Osteocyte (in vitro differentiated cells): ENCODE results near the gene BARHL2. TPM values are rescaled to one million over a fixed set of nuclear protein-coding genes. Genes with fewer than 3 reads are reported as not detected.

ENCODE experiments used
- DNase-seq: peaks from one replicate; pipeline ENCODE4 v3.0.0; 2021; ENCODE audit warnings: mixed read lengths; ENCODE audit not compliant: unreplicated experiment; ENCODE audit errors: extremely low spot score
- H3K27ac Mint-ChIP-seq: one replicate; pipeline ENCODE4 v1.8.0; 2021; ENCODE audit warnings: mild to moderate bottlenecking, mixed read lengths; ENCODE audit not compliant: unreplicated experiment
- H3K27me3 Mint-ChIP-seq: one replicate; pipeline ENCODE4 v1.8.0; 2021; ENCODE audit warnings: mixed read lengths; ENCODE audit not compliant: unreplicated experiment
- H3K36me3 Mint-ChIP-seq: one replicate; pipeline ENCODE4 v1.8.0; 2021; ENCODE audit warnings: mixed read lengths; ENCODE audit not compliant: unreplicated experiment
- H3K4me1 Mint-ChIP-seq: one replicate; pipeline ENCODE4 v1.8.0; 2021; ENCODE audit warnings: mixed read lengths; ENCODE audit not compliant: unreplicated experiment
- H3K4me3 Mint-ChIP-seq: one replicate; pipeline ENCODE4 v1.8.0; 2021; ENCODE audit warnings: mild to moderate bottlenecking, moderate library complexity, mixed read lengths; ENCODE audit not compliant: unreplicated experiment
- H3K9me3 Mint-ChIP-seq: one replicate; pipeline ENCODE4 v1.8.0; 2021; ENCODE audit warnings: mixed read lengths; ENCODE audit not compliant: unreplicated experiment
- total RNA-seq: library from RNA; stranded (reverse); gene quantifications from 2 replicates; pipeline ENCODE4 v1.2.1, GENCODE V29; 2021
- TF ChIP-seq, protein P1 (sequence below): fragments of 200-600 bp; sonication (generic); IDR thresholded peaks from 2 replicates; pipeline ENCODE4 v1.5.0; 2021; ENCODE audit warnings: antibody characterized with exemption, mild to moderate bottlenecking, moderate library complexity

The BARHL2 gene
- total RNA-seq, 1 donor from 2014 or later, result not detected

DNA sequence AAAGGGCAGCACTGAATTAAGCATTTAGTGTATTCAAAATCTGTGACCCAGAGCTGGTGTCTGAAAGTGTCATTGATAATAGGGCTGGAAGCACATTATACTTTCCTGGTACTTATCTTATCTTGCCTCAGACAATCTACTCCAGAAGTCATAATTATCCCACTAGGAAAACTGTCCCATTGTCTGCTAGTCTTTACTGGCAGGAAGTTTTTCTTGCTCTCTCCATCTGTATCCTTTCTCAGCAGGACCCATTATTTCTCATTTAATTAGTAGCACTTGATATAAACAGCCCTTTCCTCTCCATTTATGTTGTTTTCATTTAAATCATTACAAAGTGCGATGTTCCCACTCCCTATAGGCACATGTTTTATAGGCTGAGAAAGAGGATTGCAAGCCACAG is 36.5 kb upstream of the BARHL2 start:
- Mint-ChIP-seq H3K4me1 (no peaks in the 10 kb centered on the region), H3K4me3 (no peak overlapping the region), H3K36me3 (no peaks in the 10 kb centered on the region), H3K27ac (no peak overlapping the region), H3K9me3 (no peaks in the 10 kb centered on the region), H3K27me3 (peaks cover 4% of the 10 kb centered on the region)
- TF ChIP-seq, protein P1, sequence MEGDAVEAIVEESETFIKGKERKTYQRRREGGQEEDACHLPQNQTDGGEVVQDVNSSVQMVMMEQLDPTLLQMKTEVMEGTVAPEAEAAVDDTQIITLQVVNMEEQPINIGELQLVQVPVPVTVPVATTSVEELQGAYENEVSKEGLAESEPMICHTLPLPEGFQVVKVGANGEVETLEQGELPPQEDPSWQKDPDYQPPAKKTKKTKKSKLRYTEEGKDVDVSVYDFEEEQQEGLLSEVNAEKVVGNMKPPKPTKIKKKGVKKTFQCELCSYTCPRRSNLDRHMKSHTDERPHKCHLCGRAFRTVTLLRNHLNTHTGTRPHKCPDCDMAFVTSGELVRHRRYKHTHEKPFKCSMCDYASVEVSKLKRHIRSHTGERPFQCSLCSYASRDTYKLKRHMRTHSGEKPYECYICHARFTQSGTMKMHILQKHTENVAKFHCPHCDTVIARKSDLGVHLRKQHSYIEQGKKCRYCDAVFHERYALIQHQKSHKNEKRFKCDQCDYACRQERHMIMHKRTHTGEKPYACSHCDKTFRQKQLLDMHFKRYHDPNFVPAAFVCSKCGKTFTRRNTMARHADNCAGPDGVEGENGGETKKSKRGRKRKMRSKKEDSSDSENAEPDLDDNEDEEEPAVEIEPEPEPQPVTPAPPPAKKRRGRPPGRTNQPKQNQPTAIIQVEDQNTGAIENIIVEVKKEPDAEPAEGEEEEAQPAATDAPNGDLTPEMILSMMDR, result no peak
- no peak for DNase-seq

DNA sequence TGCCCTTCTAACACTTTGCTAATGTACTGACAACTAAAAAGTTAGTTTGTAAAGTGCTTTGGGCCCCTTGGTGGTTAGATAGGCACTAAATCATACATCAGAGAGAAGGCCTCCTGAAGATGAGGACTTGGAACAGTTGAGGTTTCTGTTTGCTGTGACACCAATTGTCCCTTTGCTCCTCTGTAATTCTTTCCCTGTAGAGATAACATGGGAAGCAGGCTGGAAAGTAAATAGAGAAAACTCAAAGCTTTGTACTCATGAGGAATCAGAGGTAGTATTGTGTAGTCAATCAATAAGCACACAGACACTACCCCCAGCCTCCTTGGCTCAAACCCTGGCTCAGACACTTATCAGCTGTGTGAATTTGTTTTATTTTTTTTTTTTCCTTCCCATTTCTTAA is 31.6 kb upstream of the BARHL2 start:
- DNase-seq, result no peak
- Mint-ChIP-seq H3K9me3 (no peaks in the 10 kb centered on the region), H3K27me3 (peaks cover 9% of the 10 kb centered on the region), H3K27ac (no peak overlapping the region), H3K36me3 (no peaks in the 10 kb centered on the region), H3K4me3 (no peak overlapping the region), H3K4me1 (no peaks in the 10 kb centered on the region)
- TF ChIP-seq, protein P1, result no peak

DNA sequence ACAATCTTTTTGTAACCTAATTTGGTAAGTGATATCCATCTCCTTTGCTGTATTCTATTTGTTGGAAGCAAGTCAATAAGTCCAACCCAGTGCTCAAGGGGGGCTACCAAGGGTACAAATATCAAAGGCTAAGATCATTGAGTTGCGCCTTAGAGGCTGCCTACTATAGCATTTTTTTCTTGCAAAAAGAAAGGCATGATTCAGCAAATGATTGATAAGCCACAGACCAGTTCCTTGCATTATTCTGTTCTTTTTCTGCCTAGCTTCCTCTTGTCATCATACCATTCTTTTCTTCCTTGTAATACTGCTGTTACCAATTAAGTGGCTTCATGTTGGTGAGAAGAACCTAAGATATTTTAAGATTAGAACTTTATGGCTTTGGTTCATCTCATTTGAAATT is 29.8 kb upstream of the BARHL2 start:
- H3K27ac Mint-ChIP-seq, result no peak overlapping the region
- DNase-seq, result no peak
- H3K9me3 Mint-ChIP-seq, result no peaks in the 10 kb centered on the region
- H3K27me3 Mint-ChIP-seq, result peaks cover 11% of the 10 kb centered on the region
- H3K36me3 Mint-ChIP-seq, result no peaks in the 10 kb centered on the region
- H3K4me3 Mint-ChIP-seq, result no peak overlapping the region
- TF ChIP-seq, protein P1, result no peak
- no peaks in the 10 kb centered on the region for H3K4me1 Mint-ChIP-seq

DNA sequence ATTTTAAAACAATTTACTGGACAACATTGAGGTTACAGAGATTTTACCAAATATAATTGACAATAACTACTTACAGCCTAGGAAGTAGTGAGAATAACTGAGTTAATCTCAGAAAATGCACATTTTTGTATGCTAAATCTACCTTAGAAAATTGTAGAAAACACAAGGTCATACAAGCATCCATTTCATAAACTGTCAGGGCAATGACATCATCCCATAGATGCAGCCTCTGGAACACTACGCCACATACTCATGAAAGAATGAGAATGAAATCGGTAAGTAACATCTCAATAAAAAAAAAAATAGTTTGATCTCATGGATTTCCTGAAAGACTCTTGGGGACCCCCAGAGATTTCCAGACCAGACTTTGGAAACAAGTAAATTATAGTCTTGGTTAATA is 28.9 kb upstream of the BARHL2 start:
- no peak overlapping the region for H3K27ac Mint-ChIP-seq
- no peak overlapping the region for H3K4me3 Mint-ChIP-seq

DNA sequence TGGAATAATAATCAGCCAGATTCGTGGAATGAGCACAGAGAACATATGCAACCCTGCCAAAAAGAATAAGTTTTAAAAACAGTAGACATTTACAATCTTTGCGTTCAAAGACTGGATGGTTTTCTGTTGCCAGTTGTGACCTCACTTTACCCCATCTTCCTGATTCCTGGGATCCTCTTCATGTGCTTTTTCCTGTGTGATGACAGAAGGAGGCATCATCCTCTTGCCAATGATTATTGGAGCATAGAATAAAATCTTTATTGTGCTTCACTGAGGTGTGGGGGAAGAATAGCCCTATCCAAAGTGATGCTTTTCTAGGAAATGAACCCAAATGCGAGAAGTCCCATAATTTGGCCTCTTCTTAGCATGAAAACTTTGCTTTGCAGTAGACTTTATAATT is 15.0 kb upstream of the BARHL2 start:
- TF ChIP-seq, protein P1, result no peak
- Mint-ChIP-seq H3K4me3 (no peak overlapping the region), H3K36me3 (peaks cover 2% of the 10 kb centered on the region), H3K27me3 (peaks cover 84% of the 10 kb centered on the region), H3K27ac (no peak overlapping the region), H3K4me1 (peaks cover 20% of the 10 kb centered on the region), H3K9me3 (no peaks in the 10 kb centered on the region)
- no peak for DNase-seq

More for the DNA sequence above, 28.9 kb upstream of the BARHL2 start:
- Mint-ChIP-seq H3K4me1 (no peaks in the 10 kb centered on the region), H3K36me3 (no peaks in the 10 kb centered on the region), H3K9me3 (no peaks in the 10 kb centered on the region), H3K27me3 (peaks cover 11% of the 10 kb centered on the region)
- DNase-seq, result no peak
- TF ChIP-seq, protein P1, result no peak
